SK-N-SH treated with all-trans-retinoic acid at 6 μM for 48 hours (cell line): ENCODE results near the gene RALBP1.
A peak's percentile ranks its signal among the peaks of the same experiment; 100 is the strongest.
"Not testable (repeated sequence)": the region's sequence is repeated elsewhere in the genome, so short reads cannot be mapped to it uniquely, and the experiment has no call there.

Experiments used
- ATAC-seq: fragments of 200-7000 bp; cut with Tn5 transposase; 3 replicates; pipeline ENCODE4 v1.9.1; 2020; ENCODE audit warnings: mild to moderate bottlenecking, moderate library complexity
- ARNTL ChIP-seq: fragments of 450-650 bp; formaldehyde crosslinking; IDR thresholded peaks from 2 replicates; pipeline ENCODE4 v1.5.0; 2020; ENCODE audit warnings: low read depth, mild to moderate bottlenecking, moderate library complexity, borderline replicate concordance
- CSDC2 ChIP-seq: fragments of 250-450 bp; sonication (Bioruptor Pico); IDR thresholded peaks from 2 replicates; pipeline ENCODE4 v1.5.0; 2020; ENCODE audit warnings: mild to moderate bottlenecking, moderate library complexity
- ESRRG ChIP-seq: fragments of 250-450 bp; sonication (Bioruptor Pico); IDR thresholded peaks from 2 replicates; pipeline ENCODE4 v1.6.1; 2021; ENCODE audit warnings: mild to moderate bottlenecking
- GLIS3 ChIP-seq: fragments of 250-450 bp; sonication (Bioruptor Pico); IDR thresholded peaks from 2 replicates; pipeline ENCODE4 v1.5.0; 2020; ENCODE audit warnings: mild to moderate bottlenecking, moderate library complexity
- ISL1 ChIP-seq: fragments of 250-450 bp; sonication (Bioruptor Pico); IDR thresholded peaks from 2 replicates; pipeline ENCODE4 v2.1.2; 2022; ENCODE audit warnings: mild to moderate bottlenecking, moderate library complexity
- OSR1 ChIP-seq: fragments of 250-450 bp; sonication (Bioruptor Pico); IDR thresholded peaks from 2 replicates; pipeline ENCODE4 v1.8.0; 2022; ENCODE audit warnings: moderate library complexity, mild to moderate bottlenecking, inconsistent platforms
- PATZ1 ChIP-seq: fragments of 250-450 bp; sonication (Bioruptor Pico); IDR thresholded peaks from 2 replicates; pipeline ENCODE4 v1.8.0; 2020; ENCODE audit warnings: mild to moderate bottlenecking, moderate library complexity, borderline replicate concordance
- PPARA ChIP-seq: fragments of 250-450 bp; sonication (Bioruptor Pico); IDR thresholded peaks from 2 replicates; pipeline ENCODE4 v1.5.0; 2020; ENCODE audit warnings: mild to moderate bottlenecking, borderline replicate concordance
- RARB ChIP-seq: fragments of 250-450 bp; sonication (Bioruptor Pico); IDR thresholded peaks from 2 replicates; pipeline ENCODE4 v1.8.0; 2021; ENCODE audit warnings: mild to moderate bottlenecking, moderate library complexity
- SNAI2 ChIP-seq: fragments of 250-450 bp; sonication (Bioruptor Pico); IDR thresholded peaks from 2 replicates; pipeline ENCODE4 v1.5.0; 2020; ENCODE audit warnings: mild to moderate bottlenecking, moderate library complexity
- TCF4 ChIP-seq: fragments of 250-450 bp; sonication (Bioruptor Pico); IDR thresholded peaks from 2 replicates; pipeline ENCODE4 v1.8.0; 2021; ENCODE audit warnings: mild to moderate bottlenecking, moderate library complexity, borderline replicate concordance
- TOX ChIP-seq: fragments of 250-450 bp; sonication (Bioruptor Pico); IDR thresholded peaks from 2 replicates; pipeline ENCODE4 v1.8.0; 2021; ENCODE audit warnings: mild to moderate bottlenecking, moderate library complexity, borderline replicate concordance
- TSHZ2 ChIP-seq: fragments of 250-450 bp; sonication (Bioruptor Pico); IDR thresholded peaks from 2 replicates; pipeline ENCODE4 v1.5.0; 2020; ENCODE audit warnings: mild to moderate bottlenecking, moderate library complexity
- ZFP3 ChIP-seq: fragments of 250-450 bp; sonication (Bioruptor Pico); IDR thresholded peaks from 2 replicates; pipeline ENCODE4 v1.5.0; 2020; ENCODE audit warnings: mild to moderate bottlenecking, moderate library complexity
- ZFP30 ChIP-seq: fragments of 450-650 bp; formaldehyde crosslinking; IDR thresholded peaks from 2 replicates; pipeline ENCODE4 v1.5.0; 2022; ENCODE audit warnings: mild to moderate bottlenecking, moderate library complexity
- ZNF565 ChIP-seq: fragments of 450-650 bp; formaldehyde crosslinking; conservative IDR thresholded peaks from 2 replicates; pipeline ENCODE4 v1.5.0; 2020; ENCODE audit warnings: low read depth, mild to moderate bottlenecking, moderate library complexity
- ZNF70 ChIP-seq: fragments of 450-650 bp; formaldehyde crosslinking; IDR thresholded peaks from 2 replicates; pipeline ENCODE4 v1.5.0; 2020; ENCODE audit warnings: mild to moderate bottlenecking, moderate library complexity
- ZNF8 ChIP-seq: fragments of 450-650 bp; formaldehyde crosslinking; IDR thresholded peaks from 2 replicates; pipeline ENCODE4 v1.5.0; 2020; ENCODE audit warnings: mild to moderate bottlenecking, moderate library complexity
- TF ChIP-seq, protein P1 (sequence below): fragments of 250-450 bp; sonication (Bioruptor Pico); IDR thresholded peaks from 2 replicates; pipeline ENCODE4 v1.5.1; 2020; ENCODE audit warnings: low read depth, mild to moderate bottlenecking, moderate library complexity
- TF ChIP-seq, protein P2 (sequence below): fragments of 250-450 bp; sonication (Bioruptor Pico); IDR thresholded peaks from 2 replicates; pipeline ENCODE4 v1.8.0; 2021; ENCODE audit warnings: low read depth, mild to moderate bottlenecking, moderate library complexity, borderline replicate concordance
- TF ChIP-seq, protein P3 (sequence below): fragments of 250-450 bp; sonication (Bioruptor Pico); IDR thresholded peaks from 2 replicates; pipeline ENCODE4 v1.5.1; 2021; ENCODE audit warnings: mild to moderate bottlenecking, moderate library complexity

Gene RALBP1

DNA sequence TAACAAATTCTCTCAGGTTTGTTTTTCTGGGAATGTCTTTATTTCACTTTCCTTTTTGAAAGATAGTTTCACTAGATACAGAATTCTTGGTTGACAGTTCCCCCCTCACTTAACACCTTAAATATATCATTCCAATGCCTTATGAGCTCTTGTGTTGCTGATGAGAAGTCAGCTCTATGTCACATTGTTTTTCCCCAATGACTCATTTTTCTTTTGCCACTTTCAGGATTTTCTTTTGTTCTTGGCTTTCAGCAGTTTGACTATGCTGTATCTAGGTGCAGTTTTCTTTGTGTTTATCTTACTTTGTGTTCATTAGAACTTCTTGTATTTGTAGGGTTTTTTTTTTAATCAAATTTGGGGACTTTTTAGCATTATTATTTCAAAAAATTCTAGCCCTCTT, 5.6 kb upstream of the RALBP1 start:
- TF ChIP-seq ZNF565 (CRISPR knock-in tag) (no peak), ZFP3 (no peak), GLIS3 (no peak), PATZ1 (no peak), ESRRG (no peak), SNAI2 (no peak), TOX (CRISPR knock-in tag) (no peak), RARB (CRISPR knock-in tag) (no peak), TCF4 (no peak), ARNTL (CRISPR knock-in tag) (no peak), OSR1 (no peak), ISL1 (CRISPR knock-in tag) (no peak), ZNF70 (CRISPR knock-in tag) (no peak), ZNF8 (CRISPR knock-in tag) (no peak), ZFP30 (no peak), TSHZ2 (no peak)
- TF ChIP-seq, protein P1, sequence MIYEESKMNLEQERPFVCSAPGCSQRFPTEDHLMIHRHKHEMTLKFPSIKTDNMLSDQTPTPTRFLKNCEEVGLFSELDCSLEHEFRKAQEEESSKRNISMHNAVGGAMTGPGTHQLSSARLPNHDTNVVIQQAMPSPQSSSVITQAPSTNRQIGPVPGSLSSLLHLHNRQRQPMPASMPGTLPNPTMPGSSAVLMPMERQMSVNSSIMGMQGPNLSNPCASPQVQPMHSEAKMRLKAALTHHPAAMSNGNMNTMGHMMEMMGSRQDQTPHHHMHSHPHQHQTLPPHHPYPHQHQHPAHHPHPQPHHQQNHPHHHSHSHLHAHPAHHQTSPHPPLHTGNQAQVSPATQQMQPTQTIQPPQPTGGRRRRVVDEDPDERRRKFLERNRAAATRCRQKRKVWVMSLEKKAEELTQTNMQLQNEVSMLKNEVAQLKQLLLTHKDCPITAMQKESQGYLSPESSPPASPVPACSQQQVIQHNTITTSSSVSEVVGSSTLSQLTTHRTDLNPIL (CRISPR knock-in tag) = no peak
- TF ChIP-seq, protein P2, sequence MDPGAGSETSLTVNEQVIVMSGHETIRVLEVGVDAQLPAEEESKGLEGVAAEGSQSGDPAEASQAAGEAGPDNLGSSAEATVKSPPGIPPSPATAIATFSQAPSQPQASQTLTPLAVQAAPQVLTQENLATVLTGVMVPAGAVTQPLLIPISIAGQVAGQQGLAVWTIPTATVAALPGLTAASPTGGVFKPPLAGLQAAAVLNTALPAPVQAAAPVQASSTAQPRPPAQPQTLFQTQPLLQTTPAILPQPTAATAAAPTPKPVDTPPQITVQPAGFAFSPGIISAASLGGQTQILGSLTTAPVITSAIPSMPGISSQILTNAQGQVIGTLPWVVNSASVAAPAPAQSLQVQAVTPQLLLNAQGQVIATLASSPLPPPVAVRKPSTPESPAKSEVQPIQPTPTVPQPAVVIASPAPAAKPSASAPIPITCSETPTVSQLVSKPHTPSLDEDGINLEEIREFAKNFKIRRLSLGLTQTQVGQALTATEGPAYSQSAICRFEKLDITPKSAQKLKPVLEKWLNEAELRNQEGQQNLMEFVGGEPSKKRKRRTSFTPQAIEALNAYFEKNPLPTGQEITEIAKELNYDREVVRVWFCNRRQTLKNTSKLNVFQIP (CRISPR knock-in tag) = no peak
- TF ChIP-seq, protein P3, sequence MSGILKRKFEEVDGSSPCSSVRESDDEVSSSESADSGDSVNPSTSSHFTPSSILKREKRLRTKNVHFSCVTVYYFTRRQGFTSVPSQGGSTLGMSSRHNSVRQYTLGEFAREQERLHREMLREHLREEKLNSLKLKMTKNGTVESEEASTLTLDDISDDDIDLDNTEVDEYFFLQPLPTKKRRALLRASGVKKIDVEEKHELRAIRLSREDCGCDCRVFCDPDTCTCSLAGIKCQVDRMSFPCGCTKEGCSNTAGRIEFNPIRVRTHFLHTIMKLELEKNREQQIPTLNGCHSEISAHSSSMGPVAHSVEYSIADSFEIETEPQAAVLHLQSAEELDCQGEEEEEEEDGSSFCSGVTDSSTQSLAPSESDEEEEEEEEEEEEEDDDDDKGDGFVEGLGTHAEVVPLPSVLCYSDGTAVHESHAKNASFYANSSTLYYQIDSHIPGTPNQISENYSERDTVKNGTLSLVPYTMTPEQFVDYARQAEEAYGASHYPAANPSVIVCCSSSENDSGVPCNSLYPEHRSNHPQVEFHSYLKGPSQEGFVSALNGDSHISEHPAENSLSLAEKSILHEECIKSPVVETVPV (CRISPR knock-in tag) = no peak
- ATAC-seq = no peak

GRCh38 chr18:9474108-9474982, 968 bp upstream of the RALBP1 start:
- ATAC-seq = peak; percentile 80
- no peak for TF ChIP-seq ZNF8 (CRISPR knock-in tag)
- TF ChIP-seq ISL1 (CRISPR knock-in tag) = no peak

GRCh38 chr18:9475643-9476591, 604 bp downstream of the RALBP1 start:
- ATAC-seq = peak; percentile 2; the same call in 2 of the 3 replicates
- TF ChIP-seq ISL1 (CRISPR knock-in tag) (no peak), ARNTL (CRISPR knock-in tag) (no peak), ESRRG (no peak), PPARA (CRISPR knock-in tag) (no peak), ZFP3 (no peak), RARB (CRISPR knock-in tag) (no peak), TOX (CRISPR knock-in tag) (no peak), TCF4 (no peak), CSDC2 (CRISPR knock-in tag) (no peak)
- TF ChIP-seq, protein P3 (CRISPR knock-in tag) = no peak
- TF ChIP-seq, protein P2 (CRISPR knock-in tag) = no peak

GRCh38 chr18:9476949-9477348, 1.6 kb downstream of the RALBP1 start:
- not testable (repeated sequence) for ATAC-seq
